ENCODE measurements around the gene OCSTAMP. TPM values are rescaled to one million over a fixed set of nuclear protein-coding genes. Genes with fewer than 3 reads are reported as not detected.

The OCSTAMP gene
- total RNA-seq, 1 experiment from 2014 or later, result not detected

DNA sequence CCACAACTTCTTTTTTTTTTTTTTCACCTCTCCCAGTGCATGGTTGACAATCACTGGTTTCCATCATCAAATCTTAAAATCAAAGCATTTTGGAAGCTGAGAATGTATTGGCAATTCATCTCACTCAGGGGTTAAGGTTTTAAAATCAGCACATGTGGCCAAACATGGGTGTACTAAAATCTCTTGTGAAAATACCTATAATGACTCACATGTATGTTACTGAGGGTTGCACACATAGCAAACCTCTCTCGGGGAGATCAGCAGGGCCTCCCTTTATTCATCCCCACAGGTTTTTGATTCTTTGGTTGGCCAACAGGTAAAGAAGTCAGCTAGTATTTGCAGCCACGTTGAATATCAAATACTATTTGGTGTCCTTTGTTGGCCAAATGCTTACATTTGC, 44.3 kb upstream of the OCSTAMP start:
- intact Hi-C loops (cut with micrococcal nuclease; ENCODE audit: unreplicated experiment), result no loop called here
- Histone ChIP-seq H3K9me3 (no peaks in the 10 kb centered on the region), H3K4me3 (ENCODE audit: low read depth, low read length) (no peak overlapping the region), H3K27me3 (replicated peaks; ENCODE audit: control insufficient read depth, insufficient read depth, low read length) (0 out of 2 replicates have a peak, but pooled peaks cover 2% of the 10 kb centered on the region), H3K36me3 (ENCODE audit: control insufficient read depth, insufficient read depth, low read length) (no peaks in the 10 kb centered on the region), H3K4me1 (no peaks in the 10 kb centered on the region)
- Mint-ChIP-seq H3K36me3 (ENCODE audit: insufficient read depth, unreplicated experiment) (no peaks in the 10 kb centered on the region), H3K4me1 (ENCODE audit: low read depth, unreplicated experiment) (no peaks in the 10 kb centered on the region), H3K27me3 (ENCODE audit: insufficient read depth, unreplicated experiment) (peaks cover 14% of the 10 kb centered on the region), H3K27ac (ENCODE audit: unreplicated experiment) (no peak overlapping the region), H3K9me3 (ENCODE audit: unreplicated experiment) (no peaks in the 10 kb centered on the region), H3K4me3 (ENCODE audit: unreplicated experiment) (no peak overlapping the region)
- TF ChIP-seq, protein P1, sequence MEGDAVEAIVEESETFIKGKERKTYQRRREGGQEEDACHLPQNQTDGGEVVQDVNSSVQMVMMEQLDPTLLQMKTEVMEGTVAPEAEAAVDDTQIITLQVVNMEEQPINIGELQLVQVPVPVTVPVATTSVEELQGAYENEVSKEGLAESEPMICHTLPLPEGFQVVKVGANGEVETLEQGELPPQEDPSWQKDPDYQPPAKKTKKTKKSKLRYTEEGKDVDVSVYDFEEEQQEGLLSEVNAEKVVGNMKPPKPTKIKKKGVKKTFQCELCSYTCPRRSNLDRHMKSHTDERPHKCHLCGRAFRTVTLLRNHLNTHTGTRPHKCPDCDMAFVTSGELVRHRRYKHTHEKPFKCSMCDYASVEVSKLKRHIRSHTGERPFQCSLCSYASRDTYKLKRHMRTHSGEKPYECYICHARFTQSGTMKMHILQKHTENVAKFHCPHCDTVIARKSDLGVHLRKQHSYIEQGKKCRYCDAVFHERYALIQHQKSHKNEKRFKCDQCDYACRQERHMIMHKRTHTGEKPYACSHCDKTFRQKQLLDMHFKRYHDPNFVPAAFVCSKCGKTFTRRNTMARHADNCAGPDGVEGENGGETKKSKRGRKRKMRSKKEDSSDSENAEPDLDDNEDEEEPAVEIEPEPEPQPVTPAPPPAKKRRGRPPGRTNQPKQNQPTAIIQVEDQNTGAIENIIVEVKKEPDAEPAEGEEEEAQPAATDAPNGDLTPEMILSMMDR (IDR thresholded peaks at IDR 0.05; ENCODE audit: insufficient read depth in 1 of 2, low read depth in 1 of 2, low read length in 1 of 2, severe bottlenecking in 1 of 2, unreplicated experiment in 1 of 2), result no peak
- no TSS peak for BruUV-seq (replicated peaks)
- ChIA-PET POLR2A (no interaction called here), CTCF (interaction anchor here (0.7 kb wide), 1 partner anchor 19 kb away, joined by 3 read pairs; no protein-coding TSS in a partner anchor)
- DNase-seq, result no peak

DNA sequence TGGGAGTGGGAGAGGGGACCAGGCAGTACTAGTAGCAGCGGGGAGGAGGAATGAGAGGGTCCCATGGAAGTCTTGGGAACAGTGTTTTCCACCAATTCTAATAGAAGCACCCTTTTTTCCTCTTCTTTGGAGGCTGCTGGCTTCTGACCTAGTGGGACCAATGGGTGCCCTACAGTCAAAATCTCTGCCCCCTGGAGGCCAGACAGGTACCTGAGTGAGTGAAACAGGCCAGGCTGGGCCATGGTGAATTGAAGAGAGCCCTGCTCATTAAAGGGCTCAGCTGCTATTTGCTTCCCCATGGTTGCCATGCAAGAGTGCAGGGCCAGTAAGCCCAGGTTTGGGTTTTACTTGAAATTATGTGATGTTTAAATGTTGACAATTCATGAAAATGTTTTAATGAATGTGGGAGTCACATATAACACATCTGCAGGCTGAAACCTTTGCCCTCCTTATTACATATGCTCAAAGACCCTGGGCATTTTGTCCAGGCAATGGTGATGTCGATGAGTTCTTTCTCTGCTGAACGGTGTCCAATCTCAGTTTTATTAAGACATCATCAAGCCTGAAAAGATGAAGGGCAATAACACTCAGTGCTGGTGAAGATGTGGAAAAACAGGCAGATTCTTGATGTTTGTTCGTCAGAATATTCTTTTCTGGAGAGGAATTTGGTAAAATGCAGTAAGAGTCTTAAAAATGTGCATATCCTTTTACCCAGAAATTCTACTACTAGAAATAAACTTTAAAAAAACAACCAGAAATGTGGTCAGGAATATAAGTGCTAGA, 42.3 kb upstream of the OCSTAMP start:
- no peaks in the 10 kb centered on the region for H3K9me3 Mint-ChIP-seq (ENCODE audit: unreplicated experiment)
- BruUV-seq (replicated peaks), result no TSS peak
- POLR2A ChIA-PET, result no interaction called here

DNA sequence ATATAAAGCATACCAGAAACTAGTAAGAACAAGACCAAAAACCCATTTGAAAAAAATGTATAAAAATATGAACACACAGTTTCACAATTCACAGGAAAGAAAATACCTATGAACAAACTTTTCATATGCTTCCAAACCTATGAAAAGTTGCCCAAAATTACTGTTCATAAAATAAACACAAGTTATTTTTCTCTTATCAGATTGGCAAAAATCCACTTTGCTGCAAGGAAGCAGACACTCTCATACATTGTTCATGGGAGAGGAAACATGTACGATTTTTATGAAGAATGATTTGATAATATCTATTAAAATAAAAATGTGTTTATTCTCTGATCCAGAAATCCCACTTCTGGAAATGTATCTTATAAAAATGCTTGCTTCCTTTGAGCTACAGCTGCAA, 40.0 kb upstream of the OCSTAMP start:
- ChIA-PET CTCF (no interaction called here), POLR2A (no interaction called here)
- peaks cover 10% of the 10 kb centered on the region for H3K27me3 Mint-ChIP-seq (ENCODE audit: insufficient read depth, unreplicated experiment)
- DNase-seq, result no peak
- BruUV-seq (replicated peaks), result no TSS peak
- Histone ChIP-seq H3K4me3 (ENCODE audit: low read depth, low read length) (no peak overlapping the region), H3K9me3 (no peaks in the 10 kb centered on the region), H3K27me3 (replicated peaks; ENCODE audit: control insufficient read depth, insufficient read depth, low read length) (0 out of 2 replicates have a peak, but pooled peaks cover 2% of the 10 kb centered on the region), H3K4me1 (no peaks in the 10 kb centered on the region), H3K36me3 (ENCODE audit: control insufficient read depth, insufficient read depth, low read length) (no peaks in the 10 kb centered on the region)
- intact Hi-C loops (cut with micrococcal nuclease; ENCODE audit: unreplicated experiment), result no loop called here
- H3K4me1 Mint-ChIP-seq (ENCODE audit: low read depth, unreplicated experiment), result no peaks in the 10 kb centered on the region
- TF ChIP-seq, protein P1 (IDR thresholded peaks at IDR 0.05; ENCODE audit: insufficient read depth in 1 of 2, low read depth in 1 of 2, low read length in 1 of 2, severe bottlenecking in 1 of 2, unreplicated experiment in 1 of 2), result no peak
- H3K4me3 Mint-ChIP-seq (ENCODE audit: unreplicated experiment), result no peak overlapping the region
- H3K36me3 Mint-ChIP-seq (ENCODE audit: insufficient read depth, unreplicated experiment), result no peaks in the 10 kb centered on the region
- H3K27ac Mint-ChIP-seq (ENCODE audit: unreplicated experiment), result no peak overlapping the region
- H3K9me3 Mint-ChIP-seq (ENCODE audit: unreplicated experiment), result no peaks in the 10 kb centered on the region

More for the DNA sequence above, 42.3 kb upstream of the OCSTAMP start:
- CTCF ChIA-PET, result no interaction called here
- Mint-ChIP-seq H3K36me3 (ENCODE audit: insufficient read depth, unreplicated experiment) (no peaks in the 10 kb centered on the region), H3K4me1 (ENCODE audit: low read depth, unreplicated experiment) (no peaks in the 10 kb centered on the region), H3K27me3 (ENCODE audit: insufficient read depth, unreplicated experiment) (peaks cover 14% of the 10 kb centered on the region), H3K27ac (ENCODE audit: unreplicated experiment) (no peak overlapping the region), H3K4me3 (ENCODE audit: unreplicated experiment) (no peak overlapping the region)
- DNase-seq, result peak in 1 of 2 experiments; percentile 53
- TF ChIP-seq, protein P1 (IDR thresholded peaks at IDR 0.05; ENCODE audit: insufficient read depth in 1 of 2, low read depth in 1 of 2, low read length in 1 of 2, severe bottlenecking in 1 of 2, unreplicated experiment in 1 of 2), result peak; percentile 46 to 48
- Histone ChIP-seq H3K9me3 (no peaks in the 10 kb centered on the region), H3K4me3 (ENCODE audit: low read depth, low read length) (no peak overlapping the region), H3K27me3 (replicated peaks; ENCODE audit: control insufficient read depth, insufficient read depth, low read length) (0 out of 2 replicates have a peak, but pooled peaks cover 2% of the 10 kb centered on the region), H3K36me3 (ENCODE audit: control insufficient read depth, insufficient read depth, low read length) (no peaks in the 10 kb centered on the region), H3K4me1 (no peaks in the 10 kb centered on the region)
- intact Hi-C loops (cut with micrococcal nuclease; ENCODE audit: unreplicated experiment), result no loop called here

Measured in Caco-2 (cell line).